Globus pallidus (tissue), 1 donor: ENCODE results near the gene ARPC1B.
A peak's percentile ranks its signal among the peaks of the same experiment; 100 is the strongest.
"Not testable (repeated sequence)": the region's sequence is repeated elsewhere in the genome, so short reads cannot be mapped to it uniquely, and the experiment has no call there.

Experiments used
- DNase-seq: peaks from one replicate; pipeline ENCODE4 v3.0.0-alpha.2; 2015; ENCODE audit warnings: low spot score

Gene ARPC1B

GRCh38 chr7:99409806-99410205 is 35.3 kb downstream of the ARPC1B start:
- no peak for DNase-seq

GRCh38 chr7:99410635-99411034 is 36.1 kb downstream of the ARPC1B start:
- DNase-seq: no peak

GRCh38 chr7:99415513-99416127 is 41.1 kb downstream of the ARPC1B start:
- DNase-seq: peak; percentile 43

- DNase-seq: no peak
These were observed 43.7 kb downstream of the ARPC1B start for GRCh38 chr7:99418260-99418659.

GRCh38 chr7:99419323-99420021 is 44.9 kb downstream of the ARPC1B start:
- DNase-seq: no peak

GRCh38 chr7:99420213-99420612 is 45.7 kb downstream of the ARPC1B start:
- DNase-seq: no peak

- DNase-seq: no peak
These were observed 46.5 kb downstream of the ARPC1B start for GRCh38 chr7:99420986-99421385.

GRCh38 chr7:99422186-99422585 is 47.7 kb downstream of the ARPC1B start:
- no peak for DNase-seq

- no peak for DNase-seq
These were observed 48.1 kb downstream of the ARPC1B start for GRCh38 chr7:99422625-99423024.

- DNase-seq: no peak
These were observed 50.6 kb downstream of the ARPC1B start for GRCh38 chr7:99424932-99425730.

- DNase-seq: no peak
These were observed 54.5 kb downstream of the ARPC1B start for GRCh38 chr7:99428972-99429566.

GRCh38 chr7:99429756-99430155 is 55.2 kb downstream of the ARPC1B start:
- DNase-seq: no peak

- not testable (repeated sequence) for DNase-seq
These were observed 57.4 kb downstream of the ARPC1B start for GRCh38 chr7:99431756-99432540.

GRCh38 chr7:99433158-99433557 is 58.6 kb downstream of the ARPC1B start:
- no peak for DNase-seq

GRCh38 chr7:99437946-99438572 is 63.5 kb downstream of the ARPC1B start:
- no peak for DNase-seq

GRCh38 chr7:99438573-99439480 is 64.3 kb downstream of the ARPC1B start, which contains the start of the genes CPSF4 and PTCD1:
CPSF4 (plus strand) TSS chr7:99438943; CDS start chr7:99439083, 140 bp downstream.
PTCD1 (minus strand) TSS chr7:99438798; CDS start chr7:99435242, 3,556 bp downstream.
- peak; percentile 91 for DNase-seq

GRCh38 chr7:99440195-99440594 is 65.7 kb downstream of the ARPC1B start:
- DNase-seq: no peak
